GM12875 (cell line): ENCODE results near the gene FAR2.
A peak's percentile ranks its signal among the peaks of the same experiment; 100 is the strongest.

Source experiments
- H3K4me3 ChIP-seq: one replicate; pipeline ENCODE4 v1.5.1; 2011; ENCODE audit warnings: low read depth, low read length, control low read depth
- TF ChIP-seq, protein P1 (sequence below): IDR thresholded peaks from 2 replicates; pipeline ENCODE4 v1.5.1; 2011; ENCODE audit warnings: low read depth, mild to moderate bottlenecking, control low read depth, inconsistent platforms, low read length, moderate library complexity, borderline replicate concordance; ENCODE audit not compliant: insufficient read depth

Gene FAR2

GRCh38 chr12:29148911-29149690, at the start of gene FAR2:
Gene FAR2, plus strand, starts transcription at chr12:29149278. Its CDS starts 121,172 bp downstream, at chr12:29270450.
- H3K4me3 ChIP-seq: peak within 1 kb of the TSS; percentile 54
- TF ChIP-seq, protein P1, sequence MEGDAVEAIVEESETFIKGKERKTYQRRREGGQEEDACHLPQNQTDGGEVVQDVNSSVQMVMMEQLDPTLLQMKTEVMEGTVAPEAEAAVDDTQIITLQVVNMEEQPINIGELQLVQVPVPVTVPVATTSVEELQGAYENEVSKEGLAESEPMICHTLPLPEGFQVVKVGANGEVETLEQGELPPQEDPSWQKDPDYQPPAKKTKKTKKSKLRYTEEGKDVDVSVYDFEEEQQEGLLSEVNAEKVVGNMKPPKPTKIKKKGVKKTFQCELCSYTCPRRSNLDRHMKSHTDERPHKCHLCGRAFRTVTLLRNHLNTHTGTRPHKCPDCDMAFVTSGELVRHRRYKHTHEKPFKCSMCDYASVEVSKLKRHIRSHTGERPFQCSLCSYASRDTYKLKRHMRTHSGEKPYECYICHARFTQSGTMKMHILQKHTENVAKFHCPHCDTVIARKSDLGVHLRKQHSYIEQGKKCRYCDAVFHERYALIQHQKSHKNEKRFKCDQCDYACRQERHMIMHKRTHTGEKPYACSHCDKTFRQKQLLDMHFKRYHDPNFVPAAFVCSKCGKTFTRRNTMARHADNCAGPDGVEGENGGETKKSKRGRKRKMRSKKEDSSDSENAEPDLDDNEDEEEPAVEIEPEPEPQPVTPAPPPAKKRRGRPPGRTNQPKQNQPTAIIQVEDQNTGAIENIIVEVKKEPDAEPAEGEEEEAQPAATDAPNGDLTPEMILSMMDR: no peak

DNA sequence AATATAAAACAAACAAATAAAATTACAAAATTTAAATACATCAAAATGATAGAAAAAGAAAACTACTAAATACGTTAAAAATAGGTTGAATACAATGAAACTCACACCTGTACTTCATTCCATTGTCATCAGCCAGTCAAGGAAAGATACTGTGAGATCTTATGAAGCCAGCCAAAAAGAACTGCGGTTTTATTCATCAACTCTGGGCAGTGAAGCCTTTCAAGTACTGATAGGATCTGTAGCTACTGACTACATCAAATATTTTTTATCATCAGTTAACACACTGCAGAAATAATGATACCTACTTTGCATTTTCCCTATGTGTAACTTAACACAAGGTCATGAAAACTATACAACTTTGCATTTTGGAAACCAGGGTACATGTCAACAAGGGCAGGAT, 46.3 kb upstream of the FAR2 start:
- H3K4me3 ChIP-seq: no peak overlapping the region
- TF ChIP-seq, protein P1: no peak

DNA sequence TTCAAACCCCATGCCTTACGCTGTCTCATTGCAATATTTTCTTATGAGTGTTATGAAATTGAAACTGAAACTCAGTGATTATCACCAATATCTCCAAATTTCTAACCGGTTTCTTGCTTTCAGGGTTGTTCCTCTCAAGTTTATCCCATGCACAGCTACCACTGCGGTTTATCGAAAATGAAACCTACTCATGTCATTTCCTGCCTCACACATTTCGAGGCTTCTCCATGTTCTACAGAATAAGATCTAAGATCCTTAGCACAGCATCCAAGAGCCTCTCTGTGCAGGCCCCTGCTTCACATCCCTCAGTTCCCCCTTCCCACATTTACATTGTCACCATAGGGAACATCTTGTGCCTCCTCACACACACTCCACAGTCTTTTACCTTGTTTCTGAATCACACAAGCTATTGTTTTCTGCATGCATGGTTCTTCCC, 45.5 kb upstream of the FAR2 start:
- TF ChIP-seq, protein P1: no peak
- no peak overlapping the region for H3K4me3 ChIP-seq

- TF ChIP-seq, protein P1: no peak
- H3K4me3 ChIP-seq: no peak overlapping the region
These were observed 44.6 kb upstream of the FAR2 start for GRCh38 chr12:29104516-29104915.

DNA sequence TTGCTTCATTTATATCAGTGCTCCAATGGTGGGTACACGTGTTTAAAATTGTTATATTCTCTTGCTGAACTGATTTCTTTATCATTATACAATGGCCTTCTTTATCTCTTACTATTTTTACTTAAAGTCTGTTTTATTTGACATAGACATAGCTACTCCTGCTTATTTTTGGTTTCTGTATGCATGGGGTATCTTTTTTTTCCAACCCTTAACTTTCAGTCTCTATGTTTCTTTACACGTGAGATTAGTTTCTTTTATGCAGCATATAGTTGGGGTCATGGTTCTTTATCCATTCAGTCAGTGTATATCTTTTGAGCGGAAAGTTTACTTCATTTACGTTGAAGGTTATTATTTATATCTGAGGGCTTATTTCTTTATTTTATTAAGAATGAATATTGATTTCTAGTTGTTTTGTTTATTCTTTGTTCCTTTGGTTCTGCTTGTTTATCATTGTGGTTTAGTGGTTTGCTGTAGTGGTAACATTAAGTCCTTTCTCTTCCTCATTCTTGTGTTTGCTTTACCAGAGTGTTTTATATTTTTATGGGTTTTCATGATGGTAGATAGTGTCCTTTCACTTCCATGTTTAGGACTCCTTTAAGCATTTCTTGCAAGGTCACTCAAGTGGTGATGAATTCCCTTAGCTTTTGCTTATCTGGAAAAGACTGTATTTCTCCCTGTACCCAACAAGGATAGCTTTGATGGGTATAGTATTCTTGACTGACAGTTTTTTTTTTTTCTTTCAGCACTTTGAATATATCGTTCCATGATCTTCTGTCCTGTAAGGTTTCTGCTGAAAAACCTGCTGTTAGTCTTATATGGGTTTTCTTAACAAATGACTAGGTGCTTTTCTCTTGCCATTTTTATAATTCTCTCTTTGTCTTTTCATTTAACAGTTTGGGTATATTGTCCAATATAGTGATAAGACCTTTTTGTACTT, 38.3 kb upstream of the FAR2 start:
- TF ChIP-seq, protein P1: no peak
- no peak overlapping the region for H3K4me3 ChIP-seq

GRCh38 chr12:29113101-29113500, 36.0 kb upstream of the FAR2 start:
- no peak overlapping the region for H3K4me3 ChIP-seq
- TF ChIP-seq, protein P1: no peak
